ENCODE measurements around the gene FOXO4. TPM values are rescaled to one million over a fixed set of nuclear protein-coding genes. Genes with fewer than 3 reads are reported as not detected.

FOXO4 gene
- total and polyA plus RNA-seq, 2 of the 13 experiments (the other 11 are each of a cell fraction or from before 2014, with no cell fraction given), result 5.1 to 5.7 TPM

- TF ChIP-seq JARID2 (CRISPR knock-in tag; IDR thresholded peaks at IDR 0.05; ENCODE audit: insufficient replicate concordance) (no peak), HMGXB4 (CRISPR knock-in tag; IDR thresholded peaks at IDR 0.05; ENCODE audit: borderline replicate concordance in 1 of 2, low read depth in 1 of 2) (no peak), ZNF552 (CRISPR knock-in tag; IDR thresholded peaks at IDR 0.05; ENCODE audit: borderline replicate concordance) (no peak), ZKSCAN8 (CRISPR knock-in tag; IDR thresholded peaks at IDR 0.05; ENCODE audit: borderline replicate concordance) (no peak), RFX1 (IDR thresholded peaks at IDR 0.05) (no peak), ZBTB38 (CRISPR knock-in tag; IDR thresholded peaks at IDR 0.05) (no peak), POLR2AphosphoS2 (IDR thresholded peaks at IDR 0.05; ENCODE audit: low read depth, low read length) (no peak), ZNF792 (CRISPR knock-in tag; IDR thresholded peaks at IDR 0.05) (no peak), SPEN (CRISPR knock-in tag; IDR thresholded peaks at IDR 0.05; ENCODE audit: low read depth) (peak; percentile 88), CREB1 (IDR thresholded peaks at IDR 0.05) (peak; percentile 75), CREB1 (CRISPR knock-in tag; IDR thresholded peaks at IDR 0.05) (peak; percentile 72), RCOR2 (CRISPR knock-in tag; IDR thresholded peaks at IDR 0.05) (no peak), HOXA7 (CRISPR knock-in tag; IDR thresholded peaks at IDR 0.05) (no peak), TOPORS (CRISPR knock-in tag; IDR thresholded peaks at IDR 0.05) (no peak)
- TF ChIP-seq, protein P1, sequence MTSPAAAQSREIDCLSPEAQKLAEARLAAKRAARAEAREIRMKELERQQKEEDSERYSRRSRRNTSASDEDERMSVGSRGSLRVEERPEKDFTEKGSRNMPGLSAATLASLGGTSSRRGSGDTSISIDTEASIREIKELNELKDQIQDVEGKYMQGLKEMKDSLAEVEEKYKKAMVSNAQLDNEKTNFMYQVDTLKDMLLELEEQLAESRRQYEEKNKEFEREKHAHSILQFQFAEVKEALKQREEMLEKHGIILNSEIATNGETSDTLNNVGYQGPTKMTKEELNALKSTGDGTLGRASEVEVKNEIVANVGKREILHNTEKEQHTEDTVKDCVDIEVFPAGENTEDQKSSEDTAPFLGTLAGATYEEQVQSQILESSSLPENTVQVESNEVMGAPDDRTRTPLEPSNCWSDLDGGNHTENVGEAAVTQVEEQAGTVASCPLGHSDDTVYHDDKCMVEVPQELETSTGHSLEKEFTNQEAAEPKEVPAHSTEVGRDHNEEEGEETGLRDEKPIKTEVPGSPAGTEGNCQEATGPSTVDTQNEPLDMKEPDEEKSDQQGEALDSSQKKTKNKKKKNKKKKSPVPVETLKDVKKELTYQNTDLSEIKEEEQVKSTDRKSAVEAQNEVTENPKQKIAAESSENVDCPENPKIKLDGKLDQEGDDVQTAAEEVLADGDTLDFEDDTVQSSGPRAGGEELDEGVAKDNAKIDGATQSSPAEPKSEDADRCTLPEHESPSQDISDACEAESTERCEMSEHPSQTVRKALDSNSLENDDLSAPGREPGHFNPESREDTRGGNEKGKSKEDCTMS (CRISPR knock-in tag; conservative IDR thresholded peaks at IDR 0.05), result no peak
- TF ChIP-seq, protein P2, sequence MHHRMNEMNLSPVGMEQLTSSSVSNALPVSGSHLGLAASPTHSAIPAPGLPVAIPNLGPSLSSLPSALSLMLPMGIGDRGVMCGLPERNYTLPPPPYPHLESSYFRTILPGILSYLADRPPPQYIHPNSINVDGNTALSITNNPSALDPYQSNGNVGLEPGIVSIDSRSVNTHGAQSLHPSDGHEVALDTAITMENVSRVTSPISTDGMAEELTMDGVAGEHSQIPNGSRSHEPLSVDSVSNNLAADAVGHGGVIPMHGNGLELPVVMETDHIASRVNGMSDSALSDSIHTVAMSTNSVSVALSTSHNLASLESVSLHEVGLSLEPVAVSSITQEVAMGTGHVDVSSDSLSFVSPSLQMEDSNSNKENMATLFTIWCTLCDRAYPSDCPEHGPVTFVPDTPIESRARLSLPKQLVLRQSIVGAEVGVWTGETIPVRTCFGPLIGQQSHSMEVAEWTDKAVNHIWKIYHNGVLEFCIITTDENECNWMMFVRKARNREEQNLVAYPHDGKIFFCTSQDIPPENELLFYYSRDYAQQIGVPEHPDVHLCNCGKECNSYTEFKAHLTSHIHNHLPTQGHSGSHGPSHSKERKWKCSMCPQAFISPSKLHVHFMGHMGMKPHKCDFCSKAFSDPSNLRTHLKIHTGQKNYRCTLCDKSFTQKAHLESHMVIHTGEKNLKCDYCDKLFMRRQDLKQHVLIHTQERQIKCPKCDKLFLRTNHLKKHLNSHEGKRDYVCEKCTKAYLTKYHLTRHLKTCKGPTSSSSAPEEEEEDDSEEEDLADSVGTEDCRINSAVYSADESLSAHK (CRISPR knock-in tag; IDR thresholded peaks at IDR 0.05; ENCODE audit: borderline replicate concordance), result no peak
Measured at GRCh38 chrX:71068044-71068918, 27.4 kb upstream of the FOXO4 start, which contains the start of gene SNX12 (continued).

All from HepG2 (cell line).